Measurements from ENCODE around the gene NFYB.

Gene NFYB

DNA sequence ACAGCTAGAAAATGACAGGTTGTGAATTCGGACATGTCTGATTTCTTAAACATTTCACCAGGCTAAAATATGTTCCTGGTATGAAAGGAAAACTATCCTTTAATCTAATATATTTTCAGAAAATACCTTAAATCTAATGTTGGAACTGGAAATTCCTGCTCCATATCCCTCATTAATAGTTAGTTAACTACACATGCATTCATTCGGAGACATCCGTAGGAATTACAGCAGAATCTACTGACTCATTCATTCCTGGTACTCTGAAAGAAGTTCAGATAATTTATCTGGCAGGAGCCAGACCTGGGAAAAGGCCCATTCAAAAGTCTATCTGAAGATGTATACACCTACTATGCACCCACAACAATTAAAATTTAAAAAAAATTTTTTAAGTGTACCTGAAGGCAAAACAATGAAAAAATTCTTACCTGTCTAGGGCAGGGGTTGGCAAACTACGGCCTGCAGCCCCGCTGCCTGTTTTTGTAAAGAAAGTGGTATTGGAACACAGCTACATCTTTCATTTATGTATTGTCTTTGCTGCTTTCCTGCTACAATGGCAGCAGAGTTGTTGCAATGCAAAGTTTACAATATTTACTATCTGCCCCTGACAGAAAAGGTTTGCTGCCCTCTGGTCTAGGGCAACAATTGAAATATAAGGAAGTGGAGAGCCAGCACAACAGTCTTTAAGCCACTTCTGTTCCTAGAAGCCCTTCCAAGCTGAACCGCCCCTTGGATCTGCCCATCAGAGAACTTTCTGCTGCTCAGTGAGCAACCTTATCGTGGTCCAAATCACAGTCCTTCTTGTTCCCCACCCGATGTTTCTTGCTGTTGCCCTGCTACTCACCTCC, 17.9 kb upstream of the NFYB start:
- no peak for DNase-seq (ENCODE audit: low spot score)
- TF ChIP-seq, protein P1, sequence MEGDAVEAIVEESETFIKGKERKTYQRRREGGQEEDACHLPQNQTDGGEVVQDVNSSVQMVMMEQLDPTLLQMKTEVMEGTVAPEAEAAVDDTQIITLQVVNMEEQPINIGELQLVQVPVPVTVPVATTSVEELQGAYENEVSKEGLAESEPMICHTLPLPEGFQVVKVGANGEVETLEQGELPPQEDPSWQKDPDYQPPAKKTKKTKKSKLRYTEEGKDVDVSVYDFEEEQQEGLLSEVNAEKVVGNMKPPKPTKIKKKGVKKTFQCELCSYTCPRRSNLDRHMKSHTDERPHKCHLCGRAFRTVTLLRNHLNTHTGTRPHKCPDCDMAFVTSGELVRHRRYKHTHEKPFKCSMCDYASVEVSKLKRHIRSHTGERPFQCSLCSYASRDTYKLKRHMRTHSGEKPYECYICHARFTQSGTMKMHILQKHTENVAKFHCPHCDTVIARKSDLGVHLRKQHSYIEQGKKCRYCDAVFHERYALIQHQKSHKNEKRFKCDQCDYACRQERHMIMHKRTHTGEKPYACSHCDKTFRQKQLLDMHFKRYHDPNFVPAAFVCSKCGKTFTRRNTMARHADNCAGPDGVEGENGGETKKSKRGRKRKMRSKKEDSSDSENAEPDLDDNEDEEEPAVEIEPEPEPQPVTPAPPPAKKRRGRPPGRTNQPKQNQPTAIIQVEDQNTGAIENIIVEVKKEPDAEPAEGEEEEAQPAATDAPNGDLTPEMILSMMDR (IDR thresholded peaks at IDR 0.05; ENCODE audit: extremely low read depth, missing control alignments): no peak

DNA sequence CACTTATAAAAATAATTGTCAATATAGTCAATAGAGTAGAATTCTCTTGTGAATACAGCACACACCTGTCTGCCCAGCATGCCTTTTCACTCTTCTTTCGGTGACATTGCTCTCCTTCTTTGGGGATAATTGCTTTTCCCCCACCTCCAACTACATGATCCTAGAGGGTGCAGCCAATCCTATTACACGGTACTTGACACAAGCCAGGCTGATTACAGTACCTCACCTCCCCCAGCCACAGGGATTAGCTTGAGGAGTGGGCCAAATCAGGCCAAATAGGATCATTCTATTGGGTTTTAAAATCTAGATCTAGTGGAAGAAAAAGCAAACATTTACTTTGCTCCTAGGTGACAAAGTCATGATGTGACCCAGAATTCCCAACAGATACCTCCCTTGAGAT, 16.8 kb upstream of the NFYB start:
- TF ChIP-seq, protein P1 (IDR thresholded peaks at IDR 0.05; ENCODE audit: extremely low read depth, missing control alignments): no peak
- DNase-seq (ENCODE audit: low spot score): no peak

DNA sequence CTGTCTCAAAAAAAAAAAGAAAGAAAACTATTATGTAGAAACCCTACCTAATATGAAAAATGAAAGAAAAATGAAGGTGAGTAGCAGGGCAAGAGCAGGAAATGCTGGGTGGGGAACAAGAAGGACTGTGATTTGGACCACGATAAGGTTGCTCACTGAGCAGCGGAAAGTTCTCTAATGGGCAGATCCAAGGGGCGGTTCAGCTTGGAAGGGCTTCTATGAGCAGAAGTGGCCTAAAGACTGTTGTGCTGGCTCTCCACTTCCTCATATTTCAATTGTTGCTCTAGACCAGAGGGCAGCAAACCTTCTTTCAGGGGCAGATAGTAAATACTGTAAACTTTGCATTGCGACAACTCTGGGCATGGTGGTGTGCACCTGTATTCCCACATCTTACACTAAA, 16.3 kb upstream of the NFYB start:
- TF ChIP-seq, protein P1 (IDR thresholded peaks at IDR 0.05; ENCODE audit: extremely low read depth, missing control alignments): no peak
- DNase-seq (ENCODE audit: low spot score): no peak

DNA sequence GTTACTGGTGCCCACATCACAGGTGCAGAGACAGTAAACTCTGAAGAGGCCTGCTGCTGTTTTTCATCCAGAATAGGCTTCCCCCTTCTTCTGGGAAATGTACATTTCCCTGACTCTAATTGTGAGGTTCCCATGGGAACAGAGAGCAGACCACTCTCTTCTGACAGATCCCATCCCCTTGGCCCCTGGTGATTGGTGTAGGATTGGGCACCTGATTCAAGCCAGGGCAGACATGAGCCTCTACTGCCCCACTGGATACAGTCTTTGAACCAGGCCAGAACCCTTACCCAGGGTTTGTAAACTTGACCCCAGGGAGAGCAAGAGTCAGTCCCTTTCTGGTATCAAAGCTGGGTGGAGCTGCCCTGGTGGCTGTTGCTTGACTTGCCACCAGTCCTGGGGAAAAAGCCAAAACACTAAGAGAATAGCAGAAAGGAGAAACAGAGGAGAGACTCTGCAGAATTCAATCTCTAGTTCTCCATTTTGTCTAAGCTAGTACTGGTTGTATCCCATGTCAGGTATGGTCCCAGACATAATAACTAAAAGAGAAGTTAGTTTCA, 14.8 kb upstream of the NFYB start:
- DNase-seq (ENCODE audit: low spot score): no peak
- TF ChIP-seq, protein P1 (IDR thresholded peaks at IDR 0.05; ENCODE audit: extremely low read depth, missing control alignments): no peak

DNA sequence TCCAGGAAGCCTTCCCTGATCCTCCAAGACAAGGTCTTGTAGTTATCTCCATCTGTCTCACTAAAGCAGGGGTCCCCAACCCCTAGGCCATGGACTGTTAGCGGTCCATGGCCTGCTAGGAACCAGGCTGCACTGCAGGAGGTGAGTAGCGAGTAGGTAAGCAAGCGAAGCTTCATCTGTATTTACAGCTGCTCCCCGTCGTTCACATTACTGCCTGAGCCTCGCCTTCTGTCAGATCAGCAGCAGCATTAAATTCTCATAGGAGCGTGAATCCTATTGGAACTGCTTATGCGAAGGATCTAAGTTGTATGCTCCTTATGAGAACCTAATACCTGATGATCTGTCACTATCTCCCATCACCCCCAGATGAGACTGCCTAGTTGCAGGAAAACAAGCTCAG, 12.4 kb upstream of the NFYB start:
- DNase-seq (ENCODE audit: low spot score): no peak
- TF ChIP-seq, protein P1 (IDR thresholded peaks at IDR 0.05; ENCODE audit: extremely low read depth, missing control alignments): no peak

DNA sequence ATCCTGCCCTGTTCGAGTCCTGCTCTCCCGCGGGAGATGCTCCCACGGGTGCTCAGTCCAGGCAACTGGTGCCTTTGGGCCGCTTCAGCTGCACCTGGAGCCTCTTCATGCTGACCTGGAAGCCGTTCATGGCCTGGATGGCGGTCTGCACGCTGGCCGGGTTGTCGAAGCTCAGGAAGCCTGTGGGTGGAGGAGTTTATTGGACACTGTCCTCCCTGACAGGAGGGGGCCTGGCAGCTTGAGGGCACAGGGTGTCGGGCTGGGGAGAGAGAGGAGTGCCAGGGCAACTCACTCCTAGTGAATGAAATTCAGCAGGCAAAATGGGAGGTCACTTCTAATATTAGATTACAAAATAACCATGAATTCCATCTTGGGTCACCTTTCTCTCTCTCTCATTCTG, 9.3 kb upstream of the NFYB start:
- TF ChIP-seq, protein P1 (IDR thresholded peaks at IDR 0.05; ENCODE audit: extremely low read depth, missing control alignments): no peak
- no peak for DNase-seq (ENCODE audit: low spot score)

DNA sequence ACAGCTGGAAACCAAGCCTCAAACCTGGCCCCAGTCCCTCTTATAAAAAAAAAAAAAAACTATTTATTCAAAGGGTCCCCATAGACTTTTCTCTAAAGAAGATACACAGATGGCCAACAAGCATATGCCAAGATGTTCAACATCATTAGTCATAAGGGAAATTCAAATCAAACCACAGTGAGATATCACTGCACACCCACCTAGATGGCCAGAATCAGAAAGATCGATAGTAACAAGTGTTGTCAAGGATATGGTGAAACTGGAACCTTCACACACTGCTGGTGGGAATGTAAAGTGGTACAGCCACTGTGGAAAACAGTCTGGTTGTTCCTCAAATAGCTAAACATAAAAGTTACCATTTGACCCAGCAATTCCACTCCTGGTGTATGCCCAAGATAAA, 5.9 kb upstream of the NFYB start:
- no peak for DNase-seq (ENCODE audit: low spot score)
- TF ChIP-seq, protein P1 (IDR thresholded peaks at IDR 0.05; ENCODE audit: extremely low read depth, missing control alignments): no peak
